Tibial nerve (tissue), 4 donors: Measurements from ENCODE around the gene KIAA0319L. TPM values are rescaled to one million over a fixed set of nuclear protein-coding genes. Genes with fewer than 3 reads are reported as not detected.
"Not testable (repeated sequence)": the region's sequence is repeated elsewhere in the genome, so short reads cannot be mapped to it uniquely, and the experiment has no call there.

Experiments
- DNase-seq, 2 donors: peaks; one replicate each; pipeline ENCODE4 v3.0.0-alpha.2; 2019; ENCODE audit warnings: low spot score in 2 of 2
- H3K27ac ChIP-seq, 4 donors: fragments of 200-600 bp; sonication (generic) in 3 of 4; one replicate each; pipeline ENCODE4 v1.5.1; 2017 to 2019; ENCODE audit warnings: mild to moderate bottlenecking in 1 of 4
- H3K27me3 ChIP-seq, 2 donors: fragments of 200-600 bp; sonication (generic) in 1 of 2; one replicate each; pipeline versions ENCODE4 v1.5.1 to v1.6.0; 2017 to 2019
- H3K36me3 ChIP-seq, 3 donors: fragments of 200-600 bp; sonication (generic); one replicate each; pipeline ENCODE4 v1.5.1; 2018 to 2019
- H3K4me1 ChIP-seq, 4 donors: fragments of 200-600 bp; sonication (generic) in 3 of 4; one replicate each; pipeline ENCODE4 v1.5.1; 2017 to 2019
- H3K4me3 ChIP-seq, 4 donors: fragments of 200-600 bp; sonication (generic) in 3 of 4; one replicate each; pipeline ENCODE4 v1.5.1; 2017 to 2019; ENCODE audit warnings: mild to moderate bottlenecking in 1 of 4, moderate library complexity in 1 of 4
- H3K9me3 ChIP-seq, 4 donors: fragments of 200-600 bp; sonication (generic) in 3 of 4; one replicate each; pipeline ENCODE4 v1.5.1; 2017 to 2019
- CTCF ChIP-seq, 5 experiments: fragments of 200-600 bp in 3 of 5; fragments of 450-650 bp in 2 of 5; sonication (generic) in 3 of 5; IDR thresholded peaks; one replicate each; pipeline ENCODE4 v1.5.1; 2016 to 2019; ENCODE audit warnings: antibody characterized with exemption in 5 of 5, mild to moderate bottlenecking in 3 of 5, moderate library complexity in 2 of 5
- EP300 ChIP-seq, 2 donors: sonication (generic); formaldehyde crosslinking; IDR thresholded peaks; one replicate each; pipeline ENCODE4 v1.6.1; 2017; ENCODE audit warnings: antibody characterized with exemption in 2 of 2, mild to moderate bottlenecking in 1 of 2
- POLR2A ChIP-seq, 2 donors: fragments of 450-650 bp; IDR thresholded peaks; one replicate each; pipeline ENCODE4 v1.6.1; 2017; ENCODE audit warnings: antibody characterized with exemption in 2 of 2, mild to moderate bottlenecking in 2 of 2, moderate library complexity in 2 of 2
- WGBS, 2 donors: methylation state at CpG; one replicate each; pipeline ENCODE4 v1.1.5; 2018; 5-methylcytosine and 5-hydroxymethylcytosine counted together
- total RNA-seq, 4 donors: library from RNA; depleted of rRNA; stranded (reverse); fragments of >200 nt; gene quantifications; one replicate each; pipeline ENCODE4 v1.1.0, GENCODE V29; 2016

The KIAA0319L gene
- total RNA-seq, 4 donors from 2014 or later: 57.0 to 115 (median 70.7) TPM

DNA sequence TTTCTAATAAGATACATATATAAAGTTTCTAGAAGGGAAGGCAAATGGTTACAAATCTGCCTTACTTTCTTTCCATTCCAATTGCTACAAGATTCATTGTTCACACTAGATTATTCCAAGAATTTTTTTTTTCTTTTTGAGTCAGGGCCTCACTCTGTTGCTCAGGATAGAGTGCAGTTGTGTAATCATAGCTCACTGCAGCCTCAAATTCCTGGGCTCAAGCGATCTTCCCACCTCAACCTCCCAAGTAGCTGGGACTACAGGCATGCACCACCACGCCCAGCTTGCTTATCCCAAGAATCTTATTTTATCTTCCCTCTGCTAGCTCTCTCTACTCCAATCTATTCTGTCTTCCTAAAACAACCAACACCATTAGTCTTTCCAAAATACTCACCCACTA, 81.8 kb downstream of the KIAA0319L start:
- Histone ChIP-seq H3K9me3 (no peaks in the 10 kb centered on the region), H3K27ac (no peak overlapping the region), H3K27me3 (no peaks in the 10 kb centered on the region), H3K4me3 (no peak overlapping the region), H3K4me1 (no peaks in the 10 kb centered on the region), H3K36me3 (peaks cover 0 to 61% (median 5%) of the 10 kb centered on the region in 3 donors)
- 87 to 88% methylated on average over 2 of the region's 2 CpGs for WGBS, 2 donors
- TF ChIP-seq EP300 (IDR thresholded peaks at IDR 0.05) (no peak), POLR2A (IDR thresholded peaks at IDR 0.05) (no peak), CTCF (IDR thresholded peaks at IDR 0.05) (no peak)
- no peak for DNase-seq

DNA sequence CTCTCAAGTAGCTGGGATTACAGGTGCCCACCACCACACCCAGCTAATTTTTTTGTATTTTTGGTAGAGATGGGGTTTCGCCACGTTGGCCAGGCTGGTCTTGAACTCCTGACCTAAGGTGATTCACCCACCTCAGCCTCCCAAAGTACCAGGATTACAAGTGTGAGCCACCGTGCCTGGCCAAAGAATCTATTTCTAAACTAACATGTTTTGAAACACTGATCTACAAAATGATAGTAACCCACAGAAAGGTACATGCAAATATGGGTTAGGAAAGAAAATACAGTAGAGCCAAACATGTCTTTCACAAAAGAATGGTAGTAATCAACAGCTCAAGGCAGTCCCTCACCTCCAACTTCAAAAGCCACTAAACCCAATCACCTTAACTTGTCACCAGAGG, 84.0 kb downstream of the KIAA0319L start:
- H3K27me3 ChIP-seq, H3K4me3 ChIP-seq, DNase-seq, H3K4me1 ChIP-seq, H3K27ac ChIP-seq, H3K9me3 ChIP-seq: not testable (repeated sequence)
- WGBS, 2 donors: 89 to 97% methylated on average over 3 of the region's 3 CpGs
- H3K36me3 ChIP-seq: peaks cover 0 to 69% (median 5%) of the 10 kb centered on the region in 3 donors

GRCh38 chr1:35470977-35471613, 86.1 kb downstream of the KIAA0319L start:
- DNase-seq: no peak
- Histone ChIP-seq H3K9me3 (no peaks in the 10 kb centered on the region), H3K36me3 (peaks cover 0 to 62% (median 0%) of the 10 kb centered on the region in 3 donors), H3K27ac (peak overlapping the region in 1 of 4 donors; percentile 63), H3K27me3 (no peaks in the 10 kb centered on the region), H3K4me3 (no peak overlapping the region), H3K4me1 (no peaks in the 10 kb centered on the region)
- TF ChIP-seq POLR2A (IDR thresholded peaks at IDR 0.05): no peak
- TF ChIP-seq EP300 (IDR thresholded peaks at IDR 0.05): no peak
- no peak for TF ChIP-seq CTCF (IDR thresholded peaks at IDR 0.05)
- WGBS, 2 donors: 57 to 64% methylated on average over 4 of the region's 4 CpGs

DNA sequence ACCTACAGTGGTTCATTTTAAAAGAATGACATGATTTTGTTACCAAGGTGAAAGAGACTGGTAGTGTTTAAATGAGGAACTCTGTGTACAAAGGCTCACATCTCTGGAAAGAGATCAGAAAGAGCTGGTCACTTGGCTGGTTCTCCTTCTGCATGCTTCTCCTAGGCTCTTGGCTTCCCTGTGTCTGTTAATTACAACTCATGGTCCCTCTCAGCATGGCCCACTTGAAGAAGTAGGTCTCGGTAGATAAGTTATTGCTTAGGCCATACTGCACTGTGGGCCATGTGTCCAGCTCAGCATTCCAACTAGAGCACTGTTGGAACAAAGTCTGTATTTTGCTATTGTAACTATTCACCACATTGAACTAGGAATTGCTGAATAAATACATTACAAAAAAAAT, 91.1 kb downstream of the KIAA0319L start:
- Histone ChIP-seq H3K36me3 (peaks cover 0 to 74% (median 6%) of the 10 kb centered on the region in 3 donors), H3K27ac (no peak overlapping the region), H3K4me1 (no peaks in the 10 kb centered on the region), H3K27me3 (no peaks in the 10 kb centered on the region), H3K9me3 (peaks cover 0 to 7% (median 0%) of the 10 kb centered on the region in 4 donors), H3K4me3 (no peak overlapping the region)
- WGBS, 2 donors: 65 to 71% methylated on average over 1 of the region's 1 CpG
- TF ChIP-seq CTCF (IDR thresholded peaks at IDR 0.05): no peak
- TF ChIP-seq POLR2A (IDR thresholded peaks at IDR 0.05): no peak
- TF ChIP-seq EP300 (IDR thresholded peaks at IDR 0.05): no peak
- DNase-seq: no peak

GRCh38 chr1:35463749-35464148, 93.5 kb downstream of the KIAA0319L start:
- H3K36me3 ChIP-seq: peaks cover 0 to 64% (median 6%) of the 10 kb centered on the region in 3 donors

DNA sequence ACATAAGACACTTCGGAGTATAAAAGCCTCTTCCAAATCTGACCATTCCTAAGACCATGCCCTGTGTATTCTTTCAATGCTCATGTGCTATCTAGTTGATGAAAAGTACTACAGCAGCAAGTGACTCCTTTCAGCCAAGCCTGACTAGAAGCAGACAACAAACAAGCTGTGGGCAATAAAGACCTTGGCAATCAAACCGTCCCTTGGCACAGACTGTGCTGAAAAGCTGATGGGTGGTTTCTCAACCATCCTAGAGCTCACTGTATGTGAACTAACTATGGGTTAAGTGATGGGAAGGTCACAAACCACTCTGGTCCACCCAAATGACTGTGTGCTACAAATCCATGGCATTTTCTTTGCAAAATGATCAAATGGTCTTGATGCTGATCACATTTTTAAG, 94.0 kb downstream of the KIAA0319L start:
- H3K36me3 ChIP-seq: peaks cover 0 to 67% (median 6%) of the 10 kb centered on the region in 3 donors
- TF ChIP-seq EP300 (IDR thresholded peaks at IDR 0.05): no peak
- no peak for TF ChIP-seq CTCF (IDR thresholded peaks at IDR 0.05)
- TF ChIP-seq POLR2A (IDR thresholded peaks at IDR 0.05): no peak
- peaks cover 0 to 7% (median 0%) of the 10 kb centered on the region in 4 donors for H3K9me3 ChIP-seq
- no peaks in the 10 kb centered on the region for H3K27me3 ChIP-seq
- H3K4me1 ChIP-seq: no peaks in the 10 kb centered on the region
- no peak for DNase-seq
- 85 to 93% methylated on average over 2 of the region's 2 CpGs for WGBS, 2 donors
- H3K4me3 ChIP-seq: no peak overlapping the region
- H3K27ac ChIP-seq: no peak overlapping the region

More at GRCh38 chr1:35463749-35464148, 93.5 kb downstream of the KIAA0319L start:
- 93 to 94% methylated on average over 2 of the region's 2 CpGs for WGBS, 2 donors
- H3K27me3 ChIP-seq, H3K4me1 ChIP-seq, DNase-seq, H3K4me3 ChIP-seq, H3K27ac ChIP-seq, H3K9me3 ChIP-seq: not testable (repeated sequence)
